Suprapubic skin (tissue), 4 donors: ENCODE data around the gene SERPINB6. TPM values are rescaled to one million over a fixed set of nuclear protein-coding genes. Genes with fewer than 3 reads are reported as not detected.
A peak's percentile ranks its signal among the peaks of the same experiment; 100 is the strongest.
"Not testable (repeated sequence)": the region's sequence is repeated elsewhere in the genome, so short reads cannot be mapped to it uniquely, and the experiment has no call there.

Experiments used
- DNase-seq, 2 donors: peaks; one replicate each; pipeline ENCODE4 v3.0.0-alpha.2; 2019; ENCODE audit warnings: low spot score in 2 of 2
- H3K27ac ChIP-seq: fragments of 200-600 bp; sonication (generic); one replicate; pipeline ENCODE4 v1.5.1; 2019
- H3K27me3 ChIP-seq: fragments of 200-600 bp; sonication (generic); one replicate; pipeline ENCODE4 v1.5.1; 2019
- H3K36me3 ChIP-seq: fragments of 200-600 bp; sonication (generic); one replicate; pipeline ENCODE4 v1.5.1; 2019
- H3K4me1 ChIP-seq: fragments of 200-600 bp; sonication (generic); one replicate; pipeline ENCODE4 v1.5.1; 2019
- H3K4me3 ChIP-seq: fragments of 200-600 bp; sonication (generic); one replicate; pipeline ENCODE4 v1.5.1; 2019; ENCODE audit warnings: mild to moderate bottlenecking
- H3K9me3 ChIP-seq: fragments of 200-600 bp; sonication (generic); one replicate; pipeline ENCODE4 v1.5.1; 2019
- EP300 ChIP-seq: sonication (generic); formaldehyde crosslinking; IDR thresholded peaks from one replicate; pipeline ENCODE4 v1.6.1; 2017; ENCODE audit warnings: antibody characterized with exemption
- POLR2A ChIP-seq, 2 donors: fragments of 450-650 bp; IDR thresholded peaks; one replicate each; pipeline ENCODE4 v1.6.1; 2017; ENCODE audit warnings: antibody characterized with exemption in 2 of 2, mild to moderate bottlenecking in 2 of 2, moderate library complexity in 2 of 2
- POLR2AphosphoS5 ChIP-seq, 3 donors: sonication (generic); formaldehyde crosslinking; IDR thresholded peaks; one replicate each; pipeline ENCODE4 v1.6.1; 2017; ENCODE audit warnings: antibody characterized with exemption in 3 of 3
- WGBS: methylation state at CpG from one replicate; pipeline ENCODE4 v1.1.5; 2018; 5-methylcytosine and 5-hydroxymethylcytosine counted together
- total RNA-seq, 4 donors: library from RNA; depleted of rRNA; stranded (reverse); fragments of >200 nt; gene quantifications; one replicate each; pipeline ENCODE4 v1.1.0, GENCODE V29; 2016
- TF ChIP-seq, protein P1 (sequence below), 2 donors: fragments of 200-600 bp in 1 of 2; fragments of 450-650 bp in 1 of 2; sonication (generic) in 1 of 2; IDR thresholded peaks; one replicate each; pipeline ENCODE4 v1.5.1; 2016 to 2019; ENCODE audit warnings: antibody characterized with exemption in 2 of 2, mild to moderate bottlenecking in 1 of 2, moderate library complexity in 1 of 2

Gene SERPINB6
- total RNA-seq, 4 donors from 2014 or later = 26.8 to 53.4 (median 36.8) TPM

DNA sequence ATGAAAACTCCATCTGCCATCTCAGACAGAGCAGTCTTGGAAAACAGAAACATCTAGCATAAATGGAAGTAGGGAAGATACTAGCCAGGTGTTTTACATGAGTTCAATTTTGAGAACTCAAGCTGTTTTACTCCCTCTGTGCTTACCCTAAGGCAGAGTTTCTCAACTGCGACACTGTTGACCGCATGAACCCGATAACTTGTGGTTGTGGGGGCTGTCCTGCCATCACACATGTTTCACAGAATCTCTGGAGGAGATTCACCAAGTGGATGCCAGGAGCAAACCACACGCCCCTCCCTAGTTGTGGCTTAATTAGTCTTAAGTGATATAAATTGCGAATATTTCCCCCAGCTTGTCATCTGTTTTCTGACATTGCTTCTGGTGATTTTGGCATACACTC, 2.3 kb upstream of the SERPINB6 start:
- Histone ChIP-seq H3K4me3 (no peak overlapping the region), H3K27me3 (no peaks in the 10 kb centered on the region), H3K27ac (no peak overlapping the region), H3K4me1 (peaks cover 10% of the 10 kb centered on the region), H3K9me3 (no peaks in the 10 kb centered on the region), H3K36me3 (no peaks in the 10 kb centered on the region)
- 51% methylated on average over 5 of the region's 5 CpGs for whole genome bisulfite sequencing
- DNase-seq = no peak
- TF ChIP-seq POLR2AphosphoS5 (IDR thresholded peaks at IDR 0.05) = no peak
- TF ChIP-seq POLR2A (IDR thresholded peaks at IDR 0.05) = no peak
- TF ChIP-seq, protein P1, sequence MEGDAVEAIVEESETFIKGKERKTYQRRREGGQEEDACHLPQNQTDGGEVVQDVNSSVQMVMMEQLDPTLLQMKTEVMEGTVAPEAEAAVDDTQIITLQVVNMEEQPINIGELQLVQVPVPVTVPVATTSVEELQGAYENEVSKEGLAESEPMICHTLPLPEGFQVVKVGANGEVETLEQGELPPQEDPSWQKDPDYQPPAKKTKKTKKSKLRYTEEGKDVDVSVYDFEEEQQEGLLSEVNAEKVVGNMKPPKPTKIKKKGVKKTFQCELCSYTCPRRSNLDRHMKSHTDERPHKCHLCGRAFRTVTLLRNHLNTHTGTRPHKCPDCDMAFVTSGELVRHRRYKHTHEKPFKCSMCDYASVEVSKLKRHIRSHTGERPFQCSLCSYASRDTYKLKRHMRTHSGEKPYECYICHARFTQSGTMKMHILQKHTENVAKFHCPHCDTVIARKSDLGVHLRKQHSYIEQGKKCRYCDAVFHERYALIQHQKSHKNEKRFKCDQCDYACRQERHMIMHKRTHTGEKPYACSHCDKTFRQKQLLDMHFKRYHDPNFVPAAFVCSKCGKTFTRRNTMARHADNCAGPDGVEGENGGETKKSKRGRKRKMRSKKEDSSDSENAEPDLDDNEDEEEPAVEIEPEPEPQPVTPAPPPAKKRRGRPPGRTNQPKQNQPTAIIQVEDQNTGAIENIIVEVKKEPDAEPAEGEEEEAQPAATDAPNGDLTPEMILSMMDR (IDR thresholded peaks at IDR 0.05) = no peak
- no peak for TF ChIP-seq EP300

- H3K36me3 ChIP-seq, DNase-seq, H3K27me3 ChIP-seq, H3K9me3 ChIP-seq, H3K4me1 ChIP-seq, H3K27ac ChIP-seq, H3K4me3 ChIP-seq: not testable (repeated sequence)
- WGBS = 94% methylated on average over 6 of the region's 6 CpGs
These were observed 1.8 kb upstream of the SERPINB6 start for GRCh38 chr6:2973180-2973579.

- not testable (repeated sequence) for H3K4me1 ChIP-seq, H3K4me3 ChIP-seq, H3K27ac ChIP-seq, H3K27me3 ChIP-seq, H3K9me3 ChIP-seq, DNase-seq, H3K36me3 ChIP-seq
- 94% methylated on average over 5 of the region's 5 CpGs for WGBS
These were observed 1.3 kb upstream of the SERPINB6 start for GRCh38 chr6:2972685-2973084.

GRCh38 chr6:2972219-2972487, 786 bp upstream of the SERPINB6 start:
- H3K4me1 ChIP-seq, H3K27me3 ChIP-seq, DNase-seq, H3K9me3 ChIP-seq, H3K36me3 ChIP-seq: not testable (repeated sequence)
- 81% methylated on average over 1 of the region's 1 CpG for WGBS
- peak overlapping the region; percentile 76 for H3K4me3 ChIP-seq
- peak overlapping the region; percentile 90 for H3K27ac ChIP-seq

- DNase-seq = peak; percentile 85
- peak overlapping the region; percentile 76 for H3K4me3 ChIP-seq
- peak overlapping the region; percentile 90 for H3K27ac ChIP-seq
- peaks cover 13% of the 10 kb centered on the region for H3K4me1 ChIP-seq
- no peaks in the 10 kb centered on the region for H3K36me3 ChIP-seq
- TF ChIP-seq POLR2AphosphoS5 (IDR thresholded peaks at IDR 0.05) (no peak), POLR2A (IDR thresholded peaks at IDR 0.05) (peak in 1 of 2 donors; percentile 30), EP300 (no peak)
- TF ChIP-seq, protein P1 (IDR thresholded peaks at IDR 0.05) = no peak
- no peaks in the 10 kb centered on the region for H3K9me3 ChIP-seq
- WGBS = 2% methylated on average over 13 of the region's 80 CpGs
- no peaks in the 10 kb centered on the region for H3K27me3 ChIP-seq
These were observed 481 bp downstream of the SERPINB6 start for GRCh38 chr6:2970753-2971419.

DNA sequence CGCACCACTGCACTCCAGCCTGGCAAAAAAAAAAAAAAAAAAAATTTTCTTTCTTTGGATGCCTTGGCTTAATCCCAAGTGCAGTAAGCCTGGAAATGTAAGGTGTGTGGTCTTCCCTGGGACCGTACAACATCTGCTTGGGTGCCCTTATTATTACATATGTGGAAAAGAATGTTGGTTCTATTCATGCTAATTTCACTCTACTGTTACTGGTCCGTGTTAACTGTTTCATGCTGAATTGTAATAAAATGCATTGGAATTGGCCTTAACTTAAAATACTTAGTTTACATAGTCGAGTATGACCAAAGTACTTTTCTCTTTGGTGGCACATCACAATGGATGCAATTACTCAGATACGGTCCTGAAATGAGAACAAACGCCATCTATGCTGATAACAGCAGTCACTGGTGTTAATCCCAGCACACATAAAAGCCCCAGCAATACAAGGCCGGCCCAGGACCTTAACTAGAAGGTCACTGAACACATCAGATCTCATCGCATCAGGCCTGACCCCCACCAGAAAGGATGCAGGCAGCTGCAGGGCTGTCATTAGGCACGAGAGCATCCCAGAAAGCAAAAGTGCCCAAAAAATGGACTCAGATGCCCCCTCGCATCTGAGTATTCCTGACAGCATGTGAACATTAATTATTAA, 1.2 kb downstream of the SERPINB6 start:
- Histone ChIP-seq H3K4me1 (peaks cover 15% of the 10 kb centered on the region), H3K27ac (peak overlapping the region; percentile 90)
- DNase-seq = peak in 1 of 2 donors; percentile 59

More for the DNA sequence above, 1.2 kb downstream of the SERPINB6 start:
- Histone ChIP-seq H3K9me3 (no peaks in the 10 kb centered on the region), H3K27me3 (no peaks in the 10 kb centered on the region), H3K36me3 (no peaks in the 10 kb centered on the region), H3K4me3 (peak overlapping the region; percentile 76)
- TF ChIP-seq, protein P1 (IDR thresholded peaks at IDR 0.05) = no peak
- no peak for TF ChIP-seq EP300
- 44% methylated on average over 10 of the region's 10 CpGs for WGBS
